PFSK-1 (cell line): ENCODE results near the gene SPATS2L.

Source experiments
- FOXP2 ChIP-seq: optimal IDR thresholded peaks from 2 replicates; pipeline ENCODE3; 2011; ENCODE audit warnings: borderline replicate concordance, control low read depth, inconsistent platforms; ENCODE audit not compliant: insufficient read depth; ENCODE audit errors: extremely low read length, extremely low read depth
- POLR2AphosphoS5 ChIP-seq: IDR thresholded peaks from 2 replicates; pipeline ENCODE4 v1.6.1; 2012; ENCODE audit warnings: low read depth, mild to moderate bottlenecking, control low read depth, low read length, moderate library complexity
- SIN3A ChIP-seq: IDR thresholded peaks from 2 replicates; pipeline ENCODE4 v1.6.1; 2012; ENCODE audit warnings: mild to moderate bottlenecking, low read length, moderate library complexity, borderline replicate concordance; ENCODE audit not compliant: insufficient read depth
- TAF1 ChIP-seq: IDR thresholded peaks from 2 replicates; pipeline ENCODE4 v1.6.1; 2012; ENCODE audit warnings: low read length, control low read depth, borderline replicate concordance; ENCODE audit not compliant: insufficient read depth
- TF ChIP-seq, protein P1 (sequence below), 2 experiments: IDR thresholded peaks; 2 replicates each; pipeline versions ENCODE4 v1.6.1 to v1.8.0; 2011 to 2012; ENCODE audit warnings: low read depth in 2 of 2, low read length in 2 of 2, control low read depth in 1 of 2, inconsistent platforms in 1 of 2, mild to moderate bottlenecking in 1 of 2, moderate library complexity in 1 of 2; ENCODE audit not compliant: insufficient read depth in 1 of 2

DNA sequence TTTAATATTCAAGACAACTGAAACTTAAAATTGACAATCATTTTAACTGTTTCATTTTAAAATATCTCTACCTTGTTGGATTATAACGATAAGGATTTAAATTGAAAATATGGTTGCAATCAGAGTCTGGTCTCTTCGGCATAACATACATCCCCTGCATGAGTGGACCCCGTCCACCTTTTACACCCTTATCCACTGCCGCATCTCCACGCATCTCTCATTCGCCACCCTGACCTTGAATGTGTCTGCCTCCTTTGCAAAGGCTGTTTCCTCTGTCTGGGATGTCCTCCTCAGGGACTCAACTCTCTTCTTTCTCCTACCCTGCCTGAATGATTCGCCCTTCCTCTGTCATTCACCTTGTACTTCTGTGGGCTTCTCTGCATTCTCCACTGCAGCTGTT lies 87.6 kb downstream of the SPATS2L start:
- TF ChIP-seq SIN3A: no peak
- no peak for TF ChIP-seq TAF1
- TF ChIP-seq POLR2AphosphoS5: no peak
- TF ChIP-seq, protein P1, sequence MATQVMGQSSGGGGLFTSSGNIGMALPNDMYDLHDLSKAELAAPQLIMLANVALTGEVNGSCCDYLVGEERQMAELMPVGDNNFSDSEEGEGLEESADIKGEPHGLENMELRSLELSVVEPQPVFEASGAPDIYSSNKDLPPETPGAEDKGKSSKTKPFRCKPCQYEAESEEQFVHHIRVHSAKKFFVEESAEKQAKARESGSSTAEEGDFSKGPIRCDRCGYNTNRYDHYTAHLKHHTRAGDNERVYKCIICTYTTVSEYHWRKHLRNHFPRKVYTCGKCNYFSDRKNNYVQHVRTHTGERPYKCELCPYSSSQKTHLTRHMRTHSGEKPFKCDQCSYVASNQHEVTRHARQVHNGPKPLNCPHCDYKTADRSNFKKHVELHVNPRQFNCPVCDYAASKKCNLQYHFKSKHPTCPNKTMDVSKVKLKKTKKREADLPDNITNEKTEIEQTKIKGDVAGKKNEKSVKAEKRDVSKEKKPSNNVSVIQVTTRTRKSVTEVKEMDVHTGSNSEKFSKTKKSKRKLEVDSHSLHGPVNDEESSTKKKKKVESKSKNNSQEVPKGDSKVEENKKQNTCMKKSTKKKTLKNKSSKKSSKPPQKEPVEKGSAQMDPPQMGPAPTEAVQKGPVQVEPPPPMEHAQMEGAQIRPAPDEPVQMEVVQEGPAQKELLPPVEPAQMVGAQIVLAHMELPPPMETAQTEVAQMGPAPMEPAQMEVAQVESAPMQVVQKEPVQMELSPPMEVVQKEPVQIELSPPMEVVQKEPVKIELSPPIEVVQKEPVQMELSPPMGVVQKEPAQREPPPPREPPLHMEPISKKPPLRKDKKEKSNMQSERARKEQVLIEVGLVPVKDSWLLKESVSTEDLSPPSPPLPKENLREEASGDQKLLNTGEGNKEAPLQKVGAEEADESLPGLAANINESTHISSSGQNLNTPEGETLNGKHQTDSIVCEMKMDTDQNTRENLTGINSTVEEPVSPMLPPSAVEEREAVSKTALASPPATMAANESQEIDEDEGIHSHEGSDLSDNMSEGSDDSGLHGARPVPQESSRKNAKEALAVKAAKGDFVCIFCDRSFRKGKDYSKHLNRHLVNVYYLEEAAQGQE (IDR thresholded peaks at IDR 0.05; ENCODE audit: insufficient read depth in 1 of 2, low read depth in 2 of 2, low read length in 2 of 2): no peak
- no peak for TF ChIP-seq FOXP2
